ENCODE measurements around the gene KIAA1671.

Gene KIAA1671

GRCh38 chr22:25109878-25110595, 157.5 kb downstream of the KIAA1671 start:
- in situ Hi-C loops (cut with HindIII; ENCODE audit: low sequenced_read_pairs), result loop anchor here (5.0 kb wide), 2 partner anchors 33 to 57 kb away; no protein-coding TSS in a partner anchor

GRCh38 chr22:25110596-25110845, 158.0 kb downstream of the KIAA1671 start:
- in situ Hi-C loops (cut with HindIII; ENCODE audit: low sequenced_read_pairs), result loop anchor here (5.0 kb wide), 2 partner anchors 33 to 57 kb away; no protein-coding TSS in a partner anchor

GRCh38 chr22:25110846-25111578, 158.5 kb downstream of the KIAA1671 start:
- in situ Hi-C loops (cut with HindIII; ENCODE audit: low sequenced_read_pairs), result loop anchor here (5.0 kb wide), 2 partner anchors 34 to 56 kb away; no protein-coding TSS in a partner anchor

- in situ Hi-C loops (cut with HindIII; ENCODE audit: low sequenced_read_pairs), result loop anchor here (5.0 kb wide), 2 partner anchors 35 to 55 kb away; no protein-coding TSS in a partner anchor
These were observed 159.3 kb downstream of the KIAA1671 start for GRCh38 chr22:25111579-25112517.

GRCh38 chr22:25112538-25113253, 160.2 kb downstream of the KIAA1671 start:
- in situ Hi-C loops (cut with HindIII; ENCODE audit: low sequenced_read_pairs), result loop anchor here (5.0 kb wide), 2 partner anchors 35 to 55 kb away; no protein-coding TSS in a partner anchor

- in situ Hi-C loops (cut with HindIII; ENCODE audit: low sequenced_read_pairs), result loop anchor here (5.0 kb wide), 2 partner anchors 36 to 54 kb away; no protein-coding TSS in a partner anchor
These were observed 160.8 kb downstream of the KIAA1671 start for GRCh38 chr22:25113316-25113721.

- in situ Hi-C loops (cut with HindIII; ENCODE audit: low sequenced_read_pairs), result loop anchor here (5.0 kb wide), 2 partner anchors 37 to 53 kb away; no protein-coding TSS in a partner anchor
These were observed 162.2 kb downstream of the KIAA1671 start for GRCh38 chr22:25114369-25115362.

GRCh38 chr22:25119609-25120008, 167.1 kb downstream of the KIAA1671 start:
- in situ Hi-C loops (cut with HindIII; ENCODE audit: low sequenced_read_pairs), result no loop called here

GRCh38 chr22:25120093-25120561, 167.6 kb downstream of the KIAA1671 start:
- in situ Hi-C loops (cut with HindIII; ENCODE audit: low sequenced_read_pairs), result no loop called here

- in situ Hi-C loops (cut with HindIII; ENCODE audit: low sequenced_read_pairs), result no loop called here
These were observed 168.3 kb downstream of the KIAA1671 start for GRCh38 chr22:25120761-25121212.

GRCh38 chr22:25122136-25122764, 169.7 kb downstream of the KIAA1671 start:
- in situ Hi-C loops (cut with HindIII; ENCODE audit: low sequenced_read_pairs), result no loop called here

- in situ Hi-C loops (cut with HindIII; ENCODE audit: low sequenced_read_pairs), result no loop called here
These were observed 171.2 kb downstream of the KIAA1671 start for GRCh38 chr22:25123677-25124076.

GRCh38 chr22:25125693-25126357, 173.3 kb downstream of the KIAA1671 start:
- in situ Hi-C loops (cut with HindIII; ENCODE audit: low sequenced_read_pairs), result no loop called here

- in situ Hi-C loops (cut with HindIII; ENCODE audit: low sequenced_read_pairs), result no loop called here
These were observed 174.0 kb downstream of the KIAA1671 start for GRCh38 chr22:25126510-25126909.

GRCh38 chr22:25127318-25127717, 174.8 kb downstream of the KIAA1671 start:
- in situ Hi-C loops (cut with HindIII; ENCODE audit: low sequenced_read_pairs), result no loop called here

- in situ Hi-C loops (cut with HindIII; ENCODE audit: low sequenced_read_pairs), result no loop called here
These were observed 177.9 kb downstream of the KIAA1671 start for GRCh38 chr22:25130462-25130861.

GRCh38 chr22:25131198-25131887, 178.8 kb downstream of the KIAA1671 start:
- in situ Hi-C loops (cut with HindIII; ENCODE audit: low sequenced_read_pairs), result no loop called here

All from endothelial cell of hepatic sinusoid (primary cell).